Uterus (tissue), 2 donors: ENCODE measurements around the gene SPINT3.

Experiments
- CTCF ChIP-seq, 4 experiments: fragments of 200-600 bp in 2 of 4; fragments of 450-650 bp in 2 of 4; sonication (generic) in 2 of 4; IDR thresholded peaks; one replicate each; pipeline ENCODE4 v1.5.1; 2016 to 2019; ENCODE audit warnings: antibody characterized with exemption in 4 of 4, mild to moderate bottlenecking in 2 of 4, moderate library complexity in 1 of 4
- POLR2A ChIP-seq, 2 donors: fragments of 450-650 bp; IDR thresholded peaks; one replicate each; pipeline ENCODE4 v1.6.1; 2016; ENCODE audit warnings: antibody characterized with exemption in 2 of 2, mild to moderate bottlenecking in 1 of 2, moderate library complexity in 1 of 2

GRCh38 chr20:45467861-45468260 lies 47.6 kb downstream of the SPINT3 start:
- no peak for TF ChIP-seq CTCF (IDR thresholded peaks at IDR 0.05)
- no peak for TF ChIP-seq POLR2A (IDR thresholded peaks at IDR 0.05)
